K562 (cell line): ENCODE measurements around the gene ADRM1. TPM values are rescaled to one million over a fixed set of nuclear protein-coding genes. Genes with fewer than 3 reads are reported as not detected.
A peak's percentile ranks its signal among the peaks of the same experiment; 100 is the strongest.

Experiments used
- ADNP ChIP-seq: fragments of 200-800 bp; sonication (Bioruptor generic); IDR thresholded peaks from 2 replicates; pipeline ENCODE4 v1.6.1; 2016; ENCODE audit warnings: missing genetic modification characterization, missing compliant biosample characterization
- BCOR ChIP-seq: fragments of 450-650 bp; IDR thresholded peaks from 2 replicates; pipeline ENCODE4 v1.6.1; 2016
- ESRRA ChIP-seq: fragments of 450-650 bp; IDR thresholded peaks from 2 replicates; pipeline ENCODE4 v1.6.1; 2014; ENCODE audit warnings: low read depth, mild to moderate bottlenecking, moderate library complexity, borderline replicate concordance
- MBD1 ChIP-seq: fragments of 250-450 bp; sonication (Bioruptor Pico); IDR thresholded peaks from 2 replicates; pipeline ENCODE4 v1.8.0; 2022; ENCODE audit warnings: inconsistent platforms
- NEUROD1 ChIP-seq: fragments of 150-350 bp; IDR thresholded peaks from 2 replicates; pipeline ENCODE4 v1.6.1; 2014; ENCODE audit warnings: borderline replicate concordance, low read length, low read depth; ENCODE audit not compliant: partially characterized antibody
- NR1H2 ChIP-seq: sonication (generic); formaldehyde crosslinking; IDR thresholded peaks from 2 replicates; pipeline ENCODE4 v1.4.0; 2020; ENCODE audit warnings: mild to moderate bottlenecking, missing genetic modification reagents
- NR2C2 ChIP-seq, 2 experiments: fragments of 200-800 bp in 1 of 2; sonication (Bioruptor generic) in 1 of 2; sonication (generic) in 1 of 2; formaldehyde crosslinking in 1 of 2; IDR thresholded peaks; 2 replicates each; pipeline versions ENCODE4 v1.6.1 to v1.8.0; 2016 to 2022; ENCODE audit warnings: mild to moderate bottlenecking in 1 of 2, missing compliant biosample characterization in 1 of 2, missing genetic modification characterization in 1 of 2, missing genetic modification reagents in 1 of 2
- PHF21A ChIP-seq: fragments of 450-650 bp; IDR thresholded peaks from 2 replicates; pipeline ENCODE4 v1.6.1; 2017; ENCODE audit warnings: low read depth, borderline replicate concordance
- RAD21 ChIP-seq, 2 experiments: fragments of 250-450 bp in 1 of 2; fragments of 450-650 bp in 1 of 2; sonication (Bioruptor Pico) in 1 of 2; formaldehyde crosslinking in 1 of 2; IDR thresholded peaks in 1 of 2; conservative IDR thresholded peaks in 1 of 2; 2 replicates each; pipeline versions ENCODE4 v1.4.0 to v1.8.0; 2020 to 2022; ENCODE audit warnings: mild to moderate bottlenecking in 2 of 2, moderate library complexity in 1 of 2
- RCOR1 ChIP-seq, 2 experiments: IDR thresholded peaks; 2 replicates each; pipeline ENCODE4 v1.6.1; 2012; ENCODE audit warnings: low read depth in 2 of 2, low read length in 2 of 2, borderline replicate concordance in 1 of 2, improper control_type of control experiment in 1 of 2
- TCF3 ChIP-seq: sonication (generic); formaldehyde crosslinking; IDR thresholded peaks from 2 replicates; pipeline ENCODE4 v1.4.0; 2020; ENCODE audit warnings: mild to moderate bottlenecking, missing genetic modification reagents
- THRB ChIP-seq: fragments of 450-650 bp; formaldehyde crosslinking; conservative IDR thresholded peaks from 2 replicates; pipeline ENCODE4 v1.4.0; 2022; ENCODE audit warnings: mild to moderate bottlenecking, missing genetic modification characterization
- ZNF507 ChIP-seq: conservative IDR thresholded peaks from 2 replicates; pipeline ENCODE4 v1.6.1; 2017; ENCODE audit warnings: missing genetic modification characterization, missing compliant biosample characterization
- ZNF592 ChIP-seq: fragments of 450-650 bp; IDR thresholded peaks from 2 replicates; pipeline ENCODE4 v1.6.1; 2017; ENCODE audit warnings: antibody characterized with exemption, mild to moderate bottlenecking
- ZNF655 ChIP-seq: fragments of 250-450 bp; sonication (Bioruptor Pico); IDR thresholded peaks from 2 replicates; pipeline ENCODE4 v1.5.0; 2021
- polyA plus RNA-seq, 8 experiments: library from polyadenylated mRNA; depleted of rRNA in 4 of 8; stranded (reverse) in 5 of 8; unstranded in 3 of 8; fragments of >200 nt; fragmentation: Nextera tagmentation in 2 of 8; fragmentation: Illumina TruSeq in 1 of 8; extraction: Ambion mirVana in 2 of 8; extraction: Trizol in 1 of 8; gene quantifications; 2 replicates each; pipeline versions ENCODE4 v1.2.1 to v1.2.3, GENCODE V29; 2011 to 2014; ENCODE audit warnings: inconsistent platforms in 1 of 8, missing spikeins in 1 of 8
- total RNA-seq, 7 experiments: library from RNA; depleted of rRNA in 6 of 7; stranded (reverse); fragments of >200 nt in 6 of 7; fragmentation: Illumina TruSeq in 2 of 7; extraction: Trizol in 2 of 7; gene quantifications; 2 replicates each; pipeline versions ENCODE4 v1.2.1 to v1.2.3, GENCODE V29; 2011 to 2021; ENCODE audit warnings: low replicate concordance in 1 of 7

The ADRM1 gene
- total and polyA plus RNA-seq, 9 of the 15 experiments (the other 6 are each of a cell fraction or from before 2014, with no cell fraction given) = 5.0 to 223 (median 67.4) TPM

- TF ChIP-seq ZNF592 (0 out of 2 replicates have a peak, but pooled peaks have one; percentile 12), RAD21 (CRISPR knock-in tag; conservative IDR thresholded peaks at IDR 0.05 in 1 of 2, IDR thresholded peaks at IDR 0.05 in 1 of 2) (peak; percentile 78 to 95), NEUROD1 (peak; percentile 49), THRB (CRISPR knock-in tag) (0 out of 2 replicates have a peak, but pooled peaks have one; percentile 43), MBD1 (CRISPR knock-in tag) (no peak), ZNF655 (no peak), ESRRA (0 out of 2 replicates have a peak, but pooled peaks have one; percentile 47), ADNP (tag) (peak; percentile 98), PHF21A (peak; percentile 44; the same call in 1 of the 2 replicates), BCOR (peak; percentile 93), RCOR1 (IDR thresholded peaks at IDR 0.05; ENCODE audit: borderline replicate concordance in 1 of 2, low read depth in 2 of 2, low read length in 2 of 2) (peak in 1 of 2 experiments; percentile 60; a peak in 1 of 4 replicates), NR2C2 (CRISPR knock-in tag; IDR thresholded peaks at IDR 0.05) (0 out of 2 replicates have a peak, but pooled peaks have one; percentile 23), NR2C2 (tag; IDR thresholded peaks at IDR 0.05) (0 out of 2 replicates have a peak, but pooled peaks have one; percentile 32), TCF3 (CRISPR knock-in tag) (no peak), ZNF507 (no peak), NR1H2 (CRISPR knock-in tag) (no peak)
Observed at GRCh38 chr20:62301773-62302340, 940 bp upstream of the ADRM1 start (continued).
